Colon (tissue), 2 donors: ENCODE results near the gene ENAM.
A peak's percentile ranks its signal among the peaks of the same experiment; 100 is the strongest.
"Not testable (repeated sequence)": the region's sequence is repeated elsewhere in the genome, so short reads cannot be mapped to it uniquely, and the experiment has no call there.

Experiments used
- FAIRE-seq: peaks from 2 replicates; lab custom pipeline; 2012; peaks lifted over from hg19 to GRCh38; lab: Jason Lieb, UNC
- donor health status: control.
- donor health status: control.

The ENAM gene

DNA sequence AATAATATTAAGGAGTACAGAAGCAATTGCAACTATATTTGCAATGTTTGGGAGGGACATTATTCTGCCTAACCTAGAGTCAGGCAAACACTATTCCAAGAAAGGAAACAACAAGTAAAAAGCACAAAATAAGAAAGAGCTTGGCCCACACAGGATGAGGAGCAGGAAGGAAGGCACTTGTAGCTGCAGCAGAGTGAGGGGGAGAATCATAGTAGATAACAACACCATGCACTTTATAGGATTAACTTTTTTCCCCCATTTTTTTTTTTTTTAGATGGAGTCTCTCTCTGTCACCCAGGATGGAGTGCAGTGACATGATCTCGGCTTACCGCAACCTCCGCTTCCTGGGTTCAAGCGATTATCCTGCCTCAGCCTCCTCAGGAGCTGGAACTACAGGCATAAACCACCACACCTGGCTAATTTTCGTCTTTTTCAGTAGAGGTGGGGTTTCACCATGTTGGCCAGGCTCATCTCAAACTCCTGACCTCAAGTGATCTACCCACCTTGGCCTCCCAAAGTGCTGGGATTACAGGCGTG is 48.1 kb downstream of the ENAM start:
- FAIRE-seq: no peak

GRCh38 chr4:70678383-70678999 is 49.9 kb downstream of the ENAM start:
- no peak for FAIRE-seq

DNA sequence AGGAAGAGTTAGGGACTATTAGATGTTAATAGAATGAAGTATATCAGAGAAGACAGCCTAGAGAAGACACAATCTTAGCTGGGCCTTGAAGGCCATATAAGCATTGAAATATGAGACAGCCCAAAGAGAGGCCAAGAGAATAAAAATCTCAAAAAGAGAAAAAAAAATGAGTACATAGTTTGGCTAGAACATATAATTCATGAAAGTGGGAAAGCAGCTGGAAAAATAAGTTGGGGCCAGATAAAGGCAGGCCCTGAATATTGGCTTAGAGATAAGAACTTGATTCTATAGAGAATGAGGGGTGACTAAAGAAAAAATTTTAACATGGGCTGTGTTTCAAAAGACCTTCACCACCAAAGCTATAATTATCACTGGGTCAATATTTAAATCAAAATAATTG is 52.4 kb downstream of the ENAM start:
- FAIRE-seq: no peak

- no peak for FAIRE-seq
These were observed 53.2 kb downstream of the ENAM start for GRCh38 chr4:70681704-70682103.

DNA sequence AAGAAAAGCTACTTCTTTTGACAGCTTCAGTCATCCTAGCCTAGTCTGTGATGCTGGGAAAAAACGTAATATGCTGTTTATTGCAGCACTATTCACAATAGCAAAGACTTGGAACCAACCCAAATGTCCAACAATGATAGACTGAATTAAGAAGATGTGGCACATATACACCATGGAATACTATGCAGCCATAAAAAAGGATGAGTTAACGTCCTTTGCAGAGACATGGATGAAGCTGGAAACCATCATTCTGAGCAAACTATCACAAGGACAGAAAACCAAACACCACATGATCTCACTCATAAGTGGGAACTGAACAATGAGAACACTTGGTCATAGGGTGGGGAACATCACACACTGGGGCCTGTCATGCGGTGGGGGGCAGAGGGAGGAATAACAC is 53.6 kb downstream of the ENAM start:
- not testable (repeated sequence) for FAIRE-seq

- FAIRE-seq: no peak
These were observed 58.8 kb downstream of the ENAM start for GRCh38 chr4:70687392-70687791.

DNA sequence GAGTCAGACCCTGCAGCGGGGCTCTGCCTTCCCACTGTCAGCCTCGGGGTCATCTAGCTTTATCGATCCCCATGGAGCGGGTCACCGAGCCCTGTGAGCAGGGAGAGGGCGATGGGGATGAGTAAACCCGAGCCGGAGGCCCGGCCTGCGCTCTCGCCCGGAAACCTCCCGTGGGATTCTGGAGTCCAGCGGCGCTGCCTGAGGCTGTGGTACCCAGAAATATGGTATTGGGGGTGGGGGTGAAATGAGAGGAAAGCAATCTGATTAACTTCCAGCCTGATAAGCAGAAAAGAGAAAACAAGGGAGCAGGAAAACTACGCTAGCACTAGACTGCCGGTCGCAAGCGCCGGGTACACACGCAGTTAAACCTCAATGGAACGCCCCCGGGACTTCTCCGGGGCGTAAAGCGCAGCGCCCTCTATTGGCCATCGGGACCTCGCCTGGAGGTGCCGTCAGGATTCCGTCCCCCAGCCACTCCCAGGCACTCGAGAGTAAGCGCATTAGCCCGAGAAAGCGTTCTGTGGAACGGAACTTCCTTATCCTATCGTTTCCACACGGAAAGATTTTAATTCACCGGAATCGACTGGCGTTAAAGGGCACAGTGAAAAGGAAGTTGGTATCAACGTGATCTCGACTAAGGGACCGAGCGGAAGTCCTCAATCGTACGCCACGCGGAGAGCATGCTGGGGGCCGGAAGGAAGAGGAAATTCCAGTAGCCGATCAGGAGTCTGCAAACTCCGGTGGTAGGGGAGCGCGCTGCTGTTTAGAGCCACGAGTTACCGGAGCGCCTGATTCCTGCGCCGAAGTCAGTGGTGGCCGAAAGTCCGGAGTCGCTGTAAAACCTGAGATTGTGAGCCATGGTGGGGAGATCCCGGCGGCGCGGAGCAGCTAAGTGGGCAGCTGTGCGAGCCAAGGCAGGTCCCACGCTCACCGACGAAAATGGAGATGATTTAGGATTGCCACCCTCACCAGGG is 59.6 kb downstream of the ENAM start, which contains the start of gene UTP3:
Gene UTP3 (plus strand): TSS at position 712 of the 974 bp plus-strand sequence. CDS start 146 bp downstream, at position 858.
- peak; percentile 53 for FAIRE-seq

GRCh38 chr4:70688795-70689231 is 60.3 kb downstream of the ENAM start:
- no peak for FAIRE-seq

DNA sequence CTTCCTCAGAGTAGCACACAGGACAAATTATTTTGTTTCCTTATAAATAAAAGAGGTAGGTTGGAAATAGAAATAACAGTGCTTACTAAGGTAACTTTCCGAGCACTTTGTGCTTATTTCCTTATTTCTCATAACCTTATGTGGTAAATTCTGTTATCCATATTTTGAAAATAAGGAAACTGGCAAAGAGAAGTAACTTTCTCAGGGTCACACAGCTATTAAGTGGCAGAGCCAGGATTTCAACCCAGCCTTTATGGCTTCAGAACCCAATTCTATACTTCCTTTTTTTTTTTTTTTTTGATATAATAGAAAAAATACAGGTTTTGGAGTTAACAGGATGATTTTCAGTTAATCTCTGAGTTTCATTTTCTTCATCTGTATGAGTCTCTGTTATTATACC is 63.1 kb downstream of the ENAM start:
- FAIRE-seq: no peak

GRCh38 chr4:70694633-70695032 is 66.1 kb downstream of the ENAM start:
- FAIRE-seq: not testable (repeated sequence)
